SU-DHL-6 (cell line): Measurements from ENCODE around the gene SIRT7.
A peak's percentile ranks its signal among the peaks of the same experiment; 100 is the strongest.

Experiments used
- H2AFZ ChIP-seq: fragments of 200-600 bp; sonication (generic); 2 replicates; pipeline ENCODE4 v1.6.1; 2014; ENCODE audit warnings: low read depth, mild to moderate bottlenecking, moderate library complexity, mixed read lengths, antibody characterized with exemption, low read length; ENCODE audit not compliant: severe bottlenecking
- H3F3A ChIP-seq: fragments of 200-600 bp; shearing (Covaris generic); 2 replicates; pipeline ENCODE4 v1.6.0; 2016; ENCODE audit warnings: antibody characterized with exemption, mild to moderate bottlenecking; ENCODE audit not compliant: insufficient read depth
- H3K27ac ChIP-seq: fragments of 200-600 bp; sonication (generic); 2 replicates; pipeline ENCODE4 v1.5.1; 2016; ENCODE audit warnings: low read depth, mild to moderate bottlenecking, low read length, moderate library complexity, mixed read lengths
- H3K27me3 ChIP-seq: fragments of 200-600 bp; sonication (generic), shearing (Covaris generic); 2 replicates; pipeline ENCODE4 v1.6.0; 2014; ENCODE audit warnings: mild to moderate bottlenecking, low read length
- H3K36me3 ChIP-seq: fragments of 200-600 bp; sonication (generic); 2 replicates; pipeline ENCODE4 v1.6.1; 2014; ENCODE audit warnings: mild to moderate bottlenecking, low read length, mixed read lengths
- H3K4me2 ChIP-seq: fragments of 300-600, 200-600 bp; shearing (Covaris generic), sonication (generic); 2 replicates; pipeline ENCODE4 v1.6.0; 2014; ENCODE audit warnings: low read length, low read depth, mild to moderate bottlenecking; ENCODE audit not compliant: poor library complexity, severe bottlenecking
- H3K4me3 ChIP-seq: fragments of 200-600 bp; sonication (generic); 2 replicates; pipeline ENCODE4 v1.5.1; 2014; ENCODE audit warnings: antibody characterized with exemption, low read length, mild to moderate bottlenecking, mixed read lengths; ENCODE audit not compliant: insufficient read depth, poor library complexity, severe bottlenecking
- H3K79me2 ChIP-seq: fragments of 200-600 bp; sonication (generic); 2 replicates; pipeline ENCODE4 v1.6.1; 2014; ENCODE audit warnings: mild to moderate bottlenecking, low read length, moderate library complexity; ENCODE audit not compliant: insufficient read depth
- H3K9ac ChIP-seq: fragments of 200-600 bp; sonication (generic); 2 replicates; pipeline ENCODE4 v1.7.0; 2014; ENCODE audit warnings: mild to moderate bottlenecking, low read length
- H3K9me2 ChIP-seq: fragments of 200-600 bp; sonication (generic); replicated peaks from 2 replicates; pipeline ENCODE4 v1.6.1; 2014; ENCODE audit warnings: low read length; ENCODE audit not compliant: insufficient read depth
- H3K9me3 ChIP-seq: fragments of 200-600 bp; sonication (generic); 2 replicates; pipeline ENCODE4 v1.6.1; 2014; ENCODE audit warnings: low read length, mixed read lengths; ENCODE audit not compliant: insufficient read depth
- H4K20me1 ChIP-seq: fragments of 200-600 bp; sonication (generic); 2 replicates; pipeline ENCODE4 v1.6.1; 2014; ENCODE audit warnings: low read depth, mild to moderate bottlenecking, antibody characterized with exemption, low read length, moderate library complexity, mixed read lengths
- EZH2phosphoT487 ChIP-seq: fragments of 200-600 bp; sonication (generic), shearing (Covaris generic); conservative IDR thresholded peaks from 2 replicates; pipeline ENCODE4 v1.6.1; 2018; ENCODE audit warnings: mild to moderate bottlenecking, antibody characterized with exemption, low read length, moderate library complexity, mixed read lengths
- TF ChIP-seq, protein P1 (sequence below): fragments of 200-600 bp; sonication (generic); IDR thresholded peaks from one replicate; pipeline ENCODE4 v1.5.1; 2017; ENCODE audit warnings: antibody characterized with exemption, mild to moderate bottlenecking, low read length, moderate library complexity; ENCODE audit not compliant: insufficient read depth, poor library complexity, severe bottlenecking

The SIRT7 gene

DNA sequence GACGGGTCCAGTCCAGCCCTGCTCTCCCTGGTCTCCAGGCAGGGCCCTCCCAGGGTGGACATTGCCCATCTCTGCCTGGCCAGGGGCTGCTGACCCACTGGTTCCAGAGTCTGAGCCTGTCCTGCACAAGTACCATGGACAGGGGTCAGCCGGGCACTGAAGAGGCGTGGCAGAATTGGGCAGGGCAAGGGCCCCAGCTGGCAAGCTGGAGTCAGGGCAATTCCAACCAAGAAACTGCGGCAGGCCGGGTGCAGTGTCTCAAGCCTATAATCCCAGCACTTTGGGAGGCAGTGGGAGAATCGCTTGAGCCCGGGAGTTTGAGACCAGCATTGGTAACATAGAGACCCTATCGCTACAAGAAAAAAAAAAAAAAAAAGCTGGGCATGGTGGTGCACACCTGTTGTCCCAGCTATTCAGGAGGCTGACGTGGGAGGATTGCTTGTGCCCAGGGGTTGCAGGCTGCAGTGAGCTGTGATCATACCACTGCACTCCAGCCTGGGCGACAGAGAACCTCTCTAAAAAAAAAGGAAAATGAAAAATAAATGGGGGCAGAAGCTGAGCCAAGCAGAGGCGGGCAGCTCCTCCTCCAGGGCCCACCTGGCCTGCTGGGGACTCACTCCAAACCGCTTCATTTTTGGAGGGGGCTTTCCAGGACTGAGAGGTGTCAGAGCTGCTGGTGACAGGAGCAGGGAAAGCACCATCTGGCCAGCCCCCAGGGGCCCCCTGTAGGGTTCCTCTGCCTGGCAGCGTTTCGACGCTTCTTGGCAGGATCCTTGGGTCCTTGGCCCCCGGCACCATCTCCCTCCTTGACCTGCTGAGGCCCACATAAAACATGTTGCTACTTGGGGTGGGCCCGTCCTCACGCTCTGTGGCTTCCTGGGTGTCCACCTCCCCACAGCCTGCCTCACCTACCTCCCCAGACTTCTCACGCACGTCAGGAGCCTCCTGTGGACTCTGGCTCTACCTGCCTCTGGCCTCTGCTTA lies 12.5 kb upstream of the SIRT7 start:
- Histone ChIP-seq H3K9me2 (no peaks in the 10 kb centered on the region), H3K79me2 (peaks cover 17% of the 10 kb centered on the region), H3K27ac (peak overlapping the region; percentile 67), H3F3A (peaks cover 24% of the 10 kb centered on the region), H3K36me3 (no peaks in the 10 kb centered on the region), H3K9me3 (no peaks in the 10 kb centered on the region), H3K4me2 (no peak overlapping the region), H2AFZ (no peak overlapping the region), H3K4me3 (no peak overlapping the region), H4K20me1 (no peaks in the 10 kb centered on the region), H3K9ac (peak overlapping the region; percentile 32; the same call in 1 of the 2 replicates), H3K27me3 (no peaks in the 10 kb centered on the region)
- no peak for TF ChIP-seq EZH2phosphoT487
- TF ChIP-seq, protein P1, sequence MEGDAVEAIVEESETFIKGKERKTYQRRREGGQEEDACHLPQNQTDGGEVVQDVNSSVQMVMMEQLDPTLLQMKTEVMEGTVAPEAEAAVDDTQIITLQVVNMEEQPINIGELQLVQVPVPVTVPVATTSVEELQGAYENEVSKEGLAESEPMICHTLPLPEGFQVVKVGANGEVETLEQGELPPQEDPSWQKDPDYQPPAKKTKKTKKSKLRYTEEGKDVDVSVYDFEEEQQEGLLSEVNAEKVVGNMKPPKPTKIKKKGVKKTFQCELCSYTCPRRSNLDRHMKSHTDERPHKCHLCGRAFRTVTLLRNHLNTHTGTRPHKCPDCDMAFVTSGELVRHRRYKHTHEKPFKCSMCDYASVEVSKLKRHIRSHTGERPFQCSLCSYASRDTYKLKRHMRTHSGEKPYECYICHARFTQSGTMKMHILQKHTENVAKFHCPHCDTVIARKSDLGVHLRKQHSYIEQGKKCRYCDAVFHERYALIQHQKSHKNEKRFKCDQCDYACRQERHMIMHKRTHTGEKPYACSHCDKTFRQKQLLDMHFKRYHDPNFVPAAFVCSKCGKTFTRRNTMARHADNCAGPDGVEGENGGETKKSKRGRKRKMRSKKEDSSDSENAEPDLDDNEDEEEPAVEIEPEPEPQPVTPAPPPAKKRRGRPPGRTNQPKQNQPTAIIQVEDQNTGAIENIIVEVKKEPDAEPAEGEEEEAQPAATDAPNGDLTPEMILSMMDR: no peak

DNA sequence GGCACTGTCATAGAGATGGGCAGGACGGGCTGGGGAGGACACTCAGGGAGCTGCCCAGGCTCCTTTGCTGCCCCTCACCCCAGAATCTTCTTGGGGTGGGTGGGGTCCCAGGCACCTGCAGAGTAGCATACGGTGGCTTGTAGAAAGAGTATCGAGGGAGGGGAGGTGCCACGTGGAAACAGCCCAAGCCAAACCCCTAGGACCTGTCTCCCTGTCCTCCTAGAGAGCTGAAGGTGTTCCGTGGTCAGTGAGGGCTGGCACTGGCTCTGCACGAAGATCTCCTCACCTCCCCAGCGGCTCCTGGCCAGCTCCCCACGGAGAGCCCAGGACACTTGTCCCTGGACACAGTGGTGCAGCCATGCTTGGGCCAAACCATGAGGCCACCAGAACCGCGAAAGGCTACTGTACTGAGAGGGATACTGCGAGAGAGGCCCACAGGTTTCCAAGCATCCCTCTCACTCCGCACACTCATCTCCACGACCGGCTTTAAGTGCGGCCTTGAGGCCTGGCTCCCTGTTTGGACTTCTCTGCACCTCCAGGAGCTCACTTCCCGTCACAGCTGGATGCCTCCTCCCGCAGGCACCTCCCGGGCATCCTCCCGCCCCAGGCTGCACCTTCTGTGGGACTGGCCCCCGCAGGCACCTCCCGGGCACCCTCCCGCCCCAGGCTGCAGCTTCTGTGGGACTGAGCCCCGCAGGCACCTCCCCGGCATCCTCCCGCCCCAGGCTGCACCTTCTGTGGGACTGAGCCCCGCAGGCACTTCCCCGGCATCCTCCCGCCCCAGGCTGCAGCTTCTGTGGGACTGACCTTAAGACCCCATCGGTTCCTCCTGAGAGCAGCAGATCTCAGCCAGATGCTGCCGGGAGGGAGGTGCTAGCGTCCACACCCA lies 11.5 kb upstream of the SIRT7 start:
- peaks cover 24% of the 10 kb centered on the region for H3F3A ChIP-seq
- H3K9me2 ChIP-seq: no peaks in the 10 kb centered on the region
- no peaks in the 10 kb centered on the region for H3K27me3 ChIP-seq
- no peaks in the 10 kb centered on the region for H4K20me1 ChIP-seq
- H3K9me3 ChIP-seq: no peaks in the 10 kb centered on the region
- peak overlapping the region; percentile 67; the same call in 1 of the 2 replicates for H3K27ac ChIP-seq
- peak overlapping the region; percentile 64 for H3K4me2 ChIP-seq
- no peaks in the 10 kb centered on the region for H3K36me3 ChIP-seq
- peak overlapping the region; percentile 72 for H3K4me3 ChIP-seq
- peaks cover 26% of the 10 kb centered on the region for H3K79me2 ChIP-seq
- peak overlapping the region; percentile 71 for H3K9ac ChIP-seq
- H2AFZ ChIP-seq: no peak overlapping the region
- TF ChIP-seq, protein P1: no peak
- no peak for TF ChIP-seq EZH2phosphoT487

DNA sequence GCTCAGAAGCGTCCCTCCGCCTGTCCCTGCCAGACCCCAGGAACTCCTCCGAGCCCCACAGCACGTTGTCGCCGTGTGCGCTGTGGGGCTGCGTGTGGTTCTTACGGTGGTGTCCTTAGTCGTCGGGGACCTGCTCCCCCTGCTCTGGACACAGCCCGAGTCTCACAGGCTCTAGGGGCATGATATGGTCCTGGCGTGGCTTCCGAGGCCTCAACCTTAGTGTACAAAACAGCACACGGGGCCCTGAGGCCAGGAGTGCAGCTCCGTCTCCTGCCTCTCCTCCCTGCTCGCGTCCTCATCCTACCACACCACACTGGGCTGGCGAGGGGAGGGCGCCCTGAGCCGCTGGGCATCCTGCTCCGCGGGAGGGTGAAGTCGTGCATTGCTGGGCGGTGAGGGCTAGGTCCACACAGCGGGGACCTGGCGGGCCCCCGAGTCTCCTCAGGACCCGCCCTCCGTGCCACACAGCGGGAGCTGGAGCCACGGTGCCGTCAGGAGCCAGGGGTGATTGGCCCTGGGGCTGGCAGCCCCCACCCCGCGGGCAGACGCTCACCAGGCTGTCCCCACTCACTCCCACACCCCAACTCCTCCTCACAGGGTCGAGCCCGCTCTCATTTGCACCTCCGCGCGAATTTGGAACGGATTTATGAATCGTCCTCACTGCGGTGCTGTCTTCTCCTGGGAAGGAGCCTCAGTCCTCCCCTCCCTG lies 10.7 kb upstream of the SIRT7 start:
- H3K4me3 ChIP-seq: peak overlapping the region; percentile 72
- peak overlapping the region; percentile 64 for H3K4me2 ChIP-seq
- no peak overlapping the region for H2AFZ ChIP-seq

More for the DNA sequence above, 10.7 kb upstream of the SIRT7 start:
- Histone ChIP-seq H3K27ac (peak overlapping the region; percentile 61), H3K9me2 (no peaks in the 10 kb centered on the region), H3K9me3 (no peaks in the 10 kb centered on the region), H3F3A (peaks cover 24% of the 10 kb centered on the region), H3K36me3 (no peaks in the 10 kb centered on the region), H3K27me3 (no peaks in the 10 kb centered on the region), H4K20me1 (no peaks in the 10 kb centered on the region), H3K9ac (peak overlapping the region; percentile 71), H3K79me2 (peaks cover 34% of the 10 kb centered on the region)
- TF ChIP-seq, protein P1: no peak
- TF ChIP-seq EZH2phosphoT487: no peak
